OCI-LY1 (cell line): Measurements from ENCODE around the gene FBXL17.

Source experiments
- EZH2 ChIP-seq: fragments of 200-600 bp; sonication (generic), shearing (Covaris generic); IDR thresholded peaks from 2 replicates; pipeline ENCODE4 v1.8.0; 2017; ENCODE audit warnings: borderline replicate concordance, mixed run types, mild to moderate bottlenecking, antibody characterized with exemption, low read length, moderate library complexity, mixed read lengths
- TF ChIP-seq, protein P1 (sequence below): fragments of 200-600 bp; sonication (generic), shearing (Covaris generic); IDR thresholded peaks from 2 replicates; pipeline ENCODE4 v1.5.1; 2017; ENCODE audit warnings: mild to moderate bottlenecking, antibody characterized with exemption, low read length, moderate library complexity, mixed read lengths

DNA sequence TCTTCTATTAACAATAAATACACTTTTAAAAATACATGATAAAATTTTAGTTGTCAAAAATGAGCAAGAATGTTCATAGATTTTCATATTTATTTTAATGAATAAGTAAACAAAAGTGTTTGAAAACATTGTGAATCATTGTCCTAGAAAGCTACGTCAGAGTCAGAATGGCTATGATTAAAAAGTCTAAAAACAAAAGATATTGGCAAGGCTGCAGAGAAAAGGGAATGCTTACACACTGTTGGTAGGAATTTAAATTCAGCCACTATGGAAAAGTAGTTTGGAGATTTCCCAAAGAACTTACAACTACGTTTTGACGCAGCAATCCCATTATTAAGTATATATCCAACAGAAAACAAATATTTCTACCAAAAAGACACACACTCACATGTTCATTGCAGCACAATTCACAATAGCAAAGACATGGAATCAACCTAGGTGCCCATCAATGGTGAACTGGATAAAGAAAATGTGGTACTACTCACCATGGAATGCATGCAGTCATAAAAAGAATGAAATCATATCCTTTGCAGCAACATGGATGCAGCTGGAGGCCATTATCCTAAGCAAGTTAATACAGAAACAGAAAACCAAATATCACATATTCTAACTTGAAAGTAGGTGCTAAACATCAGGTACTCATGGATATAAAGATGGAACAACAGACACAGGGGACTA, 49.2 kb upstream of the FBXL17 start:
- TF ChIP-seq, protein P1, sequence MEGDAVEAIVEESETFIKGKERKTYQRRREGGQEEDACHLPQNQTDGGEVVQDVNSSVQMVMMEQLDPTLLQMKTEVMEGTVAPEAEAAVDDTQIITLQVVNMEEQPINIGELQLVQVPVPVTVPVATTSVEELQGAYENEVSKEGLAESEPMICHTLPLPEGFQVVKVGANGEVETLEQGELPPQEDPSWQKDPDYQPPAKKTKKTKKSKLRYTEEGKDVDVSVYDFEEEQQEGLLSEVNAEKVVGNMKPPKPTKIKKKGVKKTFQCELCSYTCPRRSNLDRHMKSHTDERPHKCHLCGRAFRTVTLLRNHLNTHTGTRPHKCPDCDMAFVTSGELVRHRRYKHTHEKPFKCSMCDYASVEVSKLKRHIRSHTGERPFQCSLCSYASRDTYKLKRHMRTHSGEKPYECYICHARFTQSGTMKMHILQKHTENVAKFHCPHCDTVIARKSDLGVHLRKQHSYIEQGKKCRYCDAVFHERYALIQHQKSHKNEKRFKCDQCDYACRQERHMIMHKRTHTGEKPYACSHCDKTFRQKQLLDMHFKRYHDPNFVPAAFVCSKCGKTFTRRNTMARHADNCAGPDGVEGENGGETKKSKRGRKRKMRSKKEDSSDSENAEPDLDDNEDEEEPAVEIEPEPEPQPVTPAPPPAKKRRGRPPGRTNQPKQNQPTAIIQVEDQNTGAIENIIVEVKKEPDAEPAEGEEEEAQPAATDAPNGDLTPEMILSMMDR: no peak
- TF ChIP-seq EZH2: no peak
